GM21526 (cell line): ENCODE measurements around the gene ARCN1.

ENCODE experiments used
- ATAC-seq: cut with Tn5 transposase; IDR thresholded peaks from one replicate; pipeline ENCODE4 v1.9.1; 2021; ENCODE audit warnings: moderate library complexity; ENCODE audit not compliant: unreplicated experiment, low FRiP score

The ARCN1 gene

GRCh38 chr11:118634431-118635236 lies 62.4 kb downstream of the ARCN1 start:
- ATAC-seq, result no peak

- no peak for ATAC-seq
Measured at GRCh38 chr11:118635237-118635591, 63.0 kb downstream of the ARCN1 start.

- no peak for ATAC-seq
Measured at GRCh38 chr11:118635642-118636041, 63.4 kb downstream of the ARCN1 start.

GRCh38 chr11:118636569-118637290 lies 64.5 kb downstream of the ARCN1 start:
- ATAC-seq, result no peak

- ATAC-seq, result no peak
Measured at GRCh38 chr11:118638726-118639125, 66.5 kb downstream of the ARCN1 start.

- ATAC-seq, result no peak
Measured at GRCh38 chr11:118639899-118640298, 67.7 kb downstream of the ARCN1 start.

GRCh38 chr11:118640332-118641154 lies 68.3 kb downstream of the ARCN1 start:
- no peak for ATAC-seq

GRCh38 chr11:118641397-118642019 lies 69.3 kb downstream of the ARCN1 start:
- no peak for ATAC-seq

- no peak for ATAC-seq
Measured at GRCh38 chr11:118643142-118643994, 71.2 kb downstream of the ARCN1 start.

- ATAC-seq, result no peak
Measured at GRCh38 chr11:118643995-118644345, 71.8 kb downstream of the ARCN1 start.

- no peak for ATAC-seq
Measured at GRCh38 chr11:118644496-118644895, 72.3 kb downstream of the ARCN1 start.

GRCh38 chr11:118645066-118645715 lies 73.0 kb downstream of the ARCN1 start:
- ATAC-seq, result no peak

- ATAC-seq, result no peak
Measured at GRCh38 chr11:118646393-118646792, 74.2 kb downstream of the ARCN1 start.

- no peak for ATAC-seq
Measured at GRCh38 chr11:118648291-118648690, 76.1 kb downstream of the ARCN1 start.

GRCh38 chr11:118649941-118650340 lies 77.7 kb downstream of the ARCN1 start:
- ATAC-seq, result no peak

GRCh38 chr11:118650366-118650765 lies 78.2 kb downstream of the ARCN1 start:
- no peak for ATAC-seq

- no peak for ATAC-seq
Measured at GRCh38 chr11:118651820-118652219, 79.6 kb downstream of the ARCN1 start.
